SU-DHL-6 (cell line): ENCODE measurements around the gene NAGPA.

Source experiments
- CTCF ChIP-seq: fragments of 200-600 bp; sonication (generic); IDR thresholded peaks from one replicate; pipeline ENCODE4 v1.5.1; 2017; ENCODE audit warnings: antibody characterized with exemption, mild to moderate bottlenecking, low read length, moderate library complexity; ENCODE audit not compliant: insufficient read depth, poor library complexity, severe bottlenecking
- EZH2phosphoT487 ChIP-seq: fragments of 200-600 bp; sonication (generic), shearing (Covaris generic); conservative IDR thresholded peaks from 2 replicates; pipeline ENCODE4 v1.6.1; 2018; ENCODE audit warnings: mild to moderate bottlenecking, antibody characterized with exemption, low read length, moderate library complexity, mixed read lengths

- no peak for TF ChIP-seq CTCF
- no peak for TF ChIP-seq EZH2phosphoT487
Measured at GRCh38 chr16:5064915-5065314, 31.2 kb upstream of the NAGPA start.
